Endothelial cell (in vitro differentiated cells): ENCODE results near the gene LRG1. TPM values are rescaled to one million over a fixed set of nuclear protein-coding genes. Genes with fewer than 3 reads are reported as not detected.

Source experiments
- DNase-seq: peaks from one replicate; pipeline ENCODE4 v3.0.0; 2021; ENCODE audit warnings: low spot score
- H3K27ac Mint-ChIP-seq: one replicate; pipeline ENCODE4 v1.8.0; 2021; ENCODE audit warnings: mixed read lengths, inconsistent platforms; ENCODE audit not compliant: unreplicated experiment
- H3K27me3 Mint-ChIP-seq: one replicate; pipeline ENCODE4 v1.8.0; 2021; ENCODE audit warnings: mild to moderate bottlenecking, moderate library complexity, mixed read lengths, inconsistent platforms; ENCODE audit not compliant: unreplicated experiment
- H3K36me3 Mint-ChIP-seq: one replicate; pipeline ENCODE4 v1.8.0; 2021; ENCODE audit warnings: mild to moderate bottlenecking, low read depth, mixed read lengths, inconsistent platforms; ENCODE audit not compliant: unreplicated experiment
- H3K4me1 Mint-ChIP-seq: one replicate; pipeline ENCODE4 v1.8.0; 2021; ENCODE audit warnings: mild to moderate bottlenecking, mixed read lengths, inconsistent platforms; ENCODE audit not compliant: unreplicated experiment
- H3K4me3 Mint-ChIP-seq: one replicate; pipeline ENCODE4 v1.8.0; 2021; ENCODE audit warnings: mild to moderate bottlenecking, mixed read lengths, inconsistent platforms; ENCODE audit not compliant: unreplicated experiment
- H3K9me3 Mint-ChIP-seq: one replicate; pipeline ENCODE4 v1.8.0; 2021; ENCODE audit warnings: mixed read lengths, inconsistent platforms; ENCODE audit not compliant: unreplicated experiment
- CTCF ChIP-seq: fragments of 200-600 bp; sonication (generic); IDR thresholded peaks from one replicate; pipeline ENCODE4 v1.5.0; 2021; ENCODE audit warnings: antibody characterized with exemption; ENCODE audit not compliant: unreplicated experiment
- total RNA-seq: library from RNA; stranded (reverse); fragmentation: NEBNext Ultra II Directional; extraction: Animal tissue kit (Norgen Biotek cat#: 25700); gene quantifications from one replicate; pipeline ENCODE4 v1.2.1, GENCODE V29; 2021; ENCODE audit not compliant: unreplicated experiment

LRG1 gene
- total RNA-seq, 1 donor from 2014 or later: 2.2 TPM

- TF ChIP-seq CTCF: no peak
- peaks cover 2% of the 10 kb centered on the region for H3K36me3 Mint-ChIP-seq
- H3K9me3 Mint-ChIP-seq: no peaks in the 10 kb centered on the region
- no peak overlapping the region for H3K27ac Mint-ChIP-seq
- peaks cover 6% of the 10 kb centered on the region for H3K4me1 Mint-ChIP-seq
- no peak overlapping the region for H3K4me3 Mint-ChIP-seq
- no peak for DNase-seq
- H3K27me3 Mint-ChIP-seq: peaks cover 6% of the 10 kb centered on the region
Measured at GRCh38 chr19:4537953-4538600, 1.8 kb downstream of the LRG1 start.

GRCh38 chr19:4536798-4537197 is 3.0 kb downstream of the LRG1 start:
- Mint-ChIP-seq H3K4me1 (peaks cover 6% of the 10 kb centered on the region), H3K27me3 (peaks cover 5% of the 10 kb centered on the region), H3K9me3 (no peaks in the 10 kb centered on the region), H3K4me3 (no peak overlapping the region), H3K36me3 (no peaks in the 10 kb centered on the region), H3K27ac (no peak overlapping the region)
- no peak for TF ChIP-seq CTCF
- no peak for DNase-seq

GRCh38 chr19:4534836-4535658 is 4.8 kb downstream of the LRG1 start, which contains the start of gene PLIN5:
PLIN5 (minus strand) TSS chr19:4535224; CDS start chr19:4534074, 1,150 bp downstream.
- H3K27me3 Mint-ChIP-seq: peaks cover 3% of the 10 kb centered on the region
- peak; percentile 77 for DNase-seq
- peak within 1 kb of the TSS; percentile 64 for H3K27ac Mint-ChIP-seq
- no peaks in the 10 kb centered on the region for H3K36me3 Mint-ChIP-seq
- H3K4me3 Mint-ChIP-seq: no peak within 1 kb of the TSS
- TF ChIP-seq CTCF: no peak
- H3K9me3 Mint-ChIP-seq: no peaks in the 10 kb centered on the region
- peaks cover 4% of the 10 kb centered on the region for H3K4me1 Mint-ChIP-seq

GRCh38 chr19:4533835-4534424 is 5.9 kb downstream of the LRG1 start:
- Mint-ChIP-seq H3K4me1 (no peaks in the 10 kb centered on the region), H3K9me3 (no peaks in the 10 kb centered on the region), H3K4me3 (no peak overlapping the region), H3K36me3 (no peaks in the 10 kb centered on the region), H3K27ac (no peak overlapping the region), H3K27me3 (no peaks in the 10 kb centered on the region)
- no peak for TF ChIP-seq CTCF
- DNase-seq: no peak
